Brain pericyte (primary cell): ENCODE data around the gene LY6G5B.

Experiments
- DNase-seq: peaks from one replicate; pipeline ENCODE4 v3.0.0-alpha.2; 2012; ENCODE audit warnings: low read depth, low spot score

Gene LY6G5B

GRCh38 chr6:31669676-31670075, at the start of gene LY6G5B:
LY6G5B (plus strand) TSS chr6:31669976; CDS start chr6:31670951, 975 bp downstream.
- DNase-seq = no peak

- no peak for DNase-seq
Observed at GRCh38 chr6:31620586-31621319, 49.0 kb upstream of the LY6G5B start, which contains the start of gene PRRC2A. PRRC2A (plus strand) TSS chr6:31620715; CDS start chr6:31622790, 2,075 bp downstream.

- no peak for DNase-seq
Observed at GRCh38 chr6:31621320-31621939, 48.3 kb upstream of the LY6G5B start.

- DNase-seq = no peak
Observed at GRCh38 chr6:31621991-31622390, 47.8 kb upstream of the LY6G5B start.

- DNase-seq = no peak
Observed at GRCh38 chr6:31622684-31623091, 47.1 kb upstream of the LY6G5B start.

GRCh38 chr6:31624070-31624469, 45.7 kb upstream of the LY6G5B start:
- DNase-seq = no peak

GRCh38 chr6:31626952-31627351, 42.8 kb upstream of the LY6G5B start:
- DNase-seq = no peak

- no peak for DNase-seq
Observed at GRCh38 chr6:31627690-31628287, 42.0 kb upstream of the LY6G5B start.

GRCh38 chr6:31629014-31629413, 40.8 kb upstream of the LY6G5B start:
- no peak for DNase-seq

- DNase-seq = no peak
Observed at GRCh38 chr6:31630177-31630934, 39.4 kb upstream of the LY6G5B start.

- no peak for DNase-seq
Observed at GRCh38 chr6:31631209-31631608, 38.6 kb upstream of the LY6G5B start.

GRCh38 chr6:31631681-31632278, 38.0 kb upstream of the LY6G5B start:
- no peak for DNase-seq

- no peak for DNase-seq
Observed at GRCh38 chr6:31632279-31632946, 37.4 kb upstream of the LY6G5B start.

GRCh38 chr6:31633447-31633846, 36.3 kb upstream of the LY6G5B start:
- no peak for DNase-seq

- no peak for DNase-seq
Observed at GRCh38 chr6:31634131-31634530, 35.6 kb upstream of the LY6G5B start.

- DNase-seq = no peak
Observed at GRCh38 chr6:31634969-31635575, 34.7 kb upstream of the LY6G5B start.

GRCh38 chr6:31636698-31637596, 32.8 kb upstream of the LY6G5B start:
- DNase-seq = no peak

- no peak for DNase-seq
Observed at GRCh38 chr6:31639043-31639442, 30.7 kb upstream of the LY6G5B start.

GRCh38 chr6:31639449-31639861, 30.3 kb upstream of the LY6G5B start:
- no peak for DNase-seq

- DNase-seq = no peak
Observed at GRCh38 chr6:31640612-31641011, 29.2 kb upstream of the LY6G5B start.
